IMR-90 (cell line): ENCODE measurements around the gene RALGAPB. TPM values are rescaled to one million over a fixed set of nuclear protein-coding genes. Genes with fewer than 3 reads are reported as not detected.

Experiments
- ATAC-seq: fragments of 200-7000 bp; cut with Tn5 transposase; 2 replicates; pipeline ENCODE4 v1.9.1; 2020; ENCODE audit warnings: low read depth, mild to moderate bottlenecking, moderate library complexity
- BruUV-seq: library from RNA; stranded (reverse); fragments of 400-500 nt; replicated peaks from 2 replicates; lab custom pipeline; 2021; lab: Mats Ljungman, UMichigan
- CTCF ChIA-PET: fragments of 300-600 bp; formaldehyde crosslinking; extraction: SDS; loops from one replicate; lab custom pipeline; 2021; ENCODE audit warnings: antibody characterized with exemption; lab: Yijun Ruan, JAX
- POLR2A ChIA-PET: fragments of 300-600 bp; sonication (Branson Sonifier 250); formaldehyde crosslinking; loops from one replicate; lab custom pipeline; 2022; ENCODE audit warnings: antibody characterized with exemption; ENCODE audit not compliant: unreplicated experiment; lab: Charles Lee
- DNase-seq: peaks from one replicate; pipeline ENCODE4 v3.0.0; 2013
- H2AFZ ChIP-seq: replicated peaks from 2 replicates; pipeline ENCODE3; 2013; ENCODE audit warnings: low read length, mild to moderate bottlenecking; ENCODE audit not compliant: poor library complexity
- H2AK5ac ChIP-seq: 2 replicates; pipeline ENCODE4 v1.6.1; 2013; ENCODE audit warnings: low read depth, low read length, inconsistent platforms
- H2AK9ac ChIP-seq: replicated peaks from 2 replicates; pipeline ENCODE3; 2013; ENCODE audit warnings: mild to moderate bottlenecking, low read depth, low read length, moderate library complexity; ENCODE audit not compliant: poor library complexity
- H2BK120ac ChIP-seq: 2 replicates; pipeline ENCODE4 v1.6.1; 2013; ENCODE audit warnings: low read depth, low read length, inconsistent platforms
- H2BK15ac ChIP-seq: 3 replicates; pipeline ENCODE4 v1.6.1; 2013; ENCODE audit warnings: low read depth, low read length, inconsistent platforms
- H2BK20ac ChIP-seq: 2 replicates; pipeline ENCODE4 v1.6.1; 2013; ENCODE audit warnings: low read depth, mild to moderate bottlenecking, inconsistent platforms, low read length, moderate library complexity
- H2BK5ac ChIP-seq: 2 replicates; pipeline ENCODE4 v1.6.1; 2013; ENCODE audit warnings: mild to moderate bottlenecking, low read depth, low read length, inconsistent platforms; ENCODE audit not compliant: poor library complexity, severe bottlenecking
- H3K14ac ChIP-seq: replicated peaks from 2 replicates; pipeline ENCODE4 v1.6.1; 2013; ENCODE audit warnings: low read depth, low read length, inconsistent platforms
- H3K18ac ChIP-seq: 2 replicates; pipeline ENCODE4 v1.6.1; 2013; ENCODE audit warnings: low read depth, low read length, control low read depth
- H3K23ac ChIP-seq: 2 replicates; pipeline ENCODE4 v1.6.1; 2013; ENCODE audit warnings: low read depth, low read length, inconsistent platforms
- H3K27ac ChIP-seq: 2 replicates; pipeline ENCODE4 v1.5.1; 2013; ENCODE audit warnings: mild to moderate bottlenecking, control low read depth, low read length; ENCODE audit not compliant: insufficient read depth
- H3K27me3 ChIP-seq: 2 replicates; pipeline ENCODE4 v1.6.1; 2013; ENCODE audit warnings: low read length; ENCODE audit not compliant: control insufficient read depth, insufficient read depth
- H3K36me3 ChIP-seq: 2 replicates; pipeline ENCODE4 v1.6.1; 2013; ENCODE audit warnings: low read length, mixed read lengths; ENCODE audit not compliant: control insufficient read depth, insufficient read depth
- H3K4ac ChIP-seq: 2 replicates; pipeline ENCODE4 v1.6.1; 2013; ENCODE audit warnings: low read depth, low read length, inconsistent platforms
- H3K4me1 ChIP-seq: 2 replicates; pipeline ENCODE4 v1.6.1; 2013; ENCODE audit warnings: low read length, mixed read lengths; ENCODE audit not compliant: control insufficient read depth, insufficient read depth
- H3K4me2 ChIP-seq: 2 replicates; pipeline ENCODE4 v1.6.1; 2013; ENCODE audit warnings: low read depth, mild to moderate bottlenecking, control low read depth, low read length, moderate library complexity
- H3K4me3 ChIP-seq: 2 replicates; pipeline ENCODE4 v1.5.1; 2013; ENCODE audit warnings: low read depth, mild to moderate bottlenecking, control low read depth, low read length, moderate library complexity; ENCODE audit not compliant: insufficient read depth
- H3K56ac ChIP-seq: 2 replicates; pipeline ENCODE4 v1.6.1; 2013; ENCODE audit warnings: low read length, inconsistent platforms; ENCODE audit not compliant: insufficient read depth; ENCODE audit errors: extremely low read depth
- H3K79me1 ChIP-seq, 2 experiments: 2 replicates each; pipeline ENCODE4 v1.6.1; 2013; ENCODE audit warnings: low read length in 2 of 2, inconsistent platforms in 1 of 2, low read depth in 1 of 2
- H3K9ac ChIP-seq: 2 replicates; pipeline ENCODE4 v1.6.1; 2013; ENCODE audit warnings: low read depth, low read length, control low read depth
- H3K9me1 ChIP-seq: 2 replicates; pipeline ENCODE4 v1.6.1; 2013; ENCODE audit warnings: low read length, inconsistent platforms; ENCODE audit not compliant: insufficient read depth
- H3K9me3 ChIP-seq: 2 replicates; pipeline ENCODE4 v1.6.1; 2013; ENCODE audit warnings: low read length; ENCODE audit not compliant: control insufficient read depth, insufficient read depth
- H4K20me1 ChIP-seq: 2 replicates; pipeline ENCODE4 v1.6.1; 2013; ENCODE audit warnings: low read length, inconsistent platforms; ENCODE audit not compliant: insufficient read depth
- H4K5ac ChIP-seq: 2 replicates; pipeline ENCODE4 v1.6.1; 2013; ENCODE audit warnings: mild to moderate bottlenecking, low read depth, low read length, control low read depth
- H4K8ac ChIP-seq, 2 experiments: 2 replicates each; pipeline ENCODE4 v1.6.1; 2013; ENCODE audit warnings: low read depth in 2 of 2, low read length in 2 of 2, control low read depth in 1 of 2, inconsistent platforms in 1 of 2
- H4K91ac ChIP-seq: 2 replicates; pipeline ENCODE4 v1.6.1; 2013; ENCODE audit warnings: low read depth, low read length, inconsistent platforms; ENCODE audit not compliant: insufficient read depth
- BHLHE40 ChIP-seq: fragments of 150-350 bp; IDR thresholded peaks from 2 replicates; pipeline ENCODE4 v1.6.1; 2016; ENCODE audit warnings: mild to moderate bottlenecking, low read depth, low read length
- CEBPB ChIP-seq: IDR thresholded peaks from 2 replicates; pipeline ENCODE4 v1.6.1; 2012; ENCODE audit warnings: low read depth, low read length, improper control_type of control experiment
- CHD1 ChIP-seq: IDR thresholded peaks from 2 replicates; pipeline ENCODE4 v1.6.1; 2012; ENCODE audit warnings: low read depth, low read length, improper control_type of control experiment
- FOS ChIP-seq: fragments of 150-350 bp; IDR thresholded peaks from 2 replicates; pipeline ENCODE4 v1.6.1; 2016; ENCODE audit warnings: low read depth, low read length
- MAFK ChIP-seq: IDR thresholded peaks from 2 replicates; pipeline ENCODE4 v1.6.1; 2012; ENCODE audit warnings: low read depth, low read length, improper control_type of control experiment
- MAZ ChIP-seq: IDR thresholded peaks from 2 replicates; pipeline ENCODE4 v1.6.1; 2012; ENCODE audit warnings: low read depth, mild to moderate bottlenecking, low read length, improper control_type of control experiment, moderate library complexity, borderline replicate concordance
- MXI1 ChIP-seq: IDR thresholded peaks from 2 replicates; pipeline ENCODE4 v1.6.1; 2012; ENCODE audit warnings: low read depth, mild to moderate bottlenecking, low read length, moderate library complexity, borderline replicate concordance
- NFE2L2 ChIP-seq: fragments of 150-350 bp; IDR thresholded peaks from 2 replicates; pipeline ENCODE4 v1.6.1; 2016; ENCODE audit warnings: low read depth, mild to moderate bottlenecking, low read length
- POLR2A ChIP-seq: IDR thresholded peaks from 2 replicates; pipeline ENCODE4 v1.6.1; 2012; ENCODE audit warnings: mild to moderate bottlenecking, low read depth, low read length
- RAD21 ChIP-seq: IDR thresholded peaks from 2 replicates; pipeline ENCODE4 v1.6.1; 2012; ENCODE audit warnings: low read length, improper control_type of control experiment
- RCOR1 ChIP-seq: IDR thresholded peaks from 2 replicates; pipeline ENCODE4 v1.6.1; 2012; ENCODE audit warnings: mild to moderate bottlenecking, low read length, improper control_type of control experiment; ENCODE audit not compliant: insufficient replicate concordance
- RFX5 ChIP-seq: IDR thresholded peaks from 2 replicates; pipeline ENCODE4 v1.8.0; 2012; ENCODE audit warnings: low read depth, mild to moderate bottlenecking, low read length, moderate library complexity
- SMC3 ChIP-seq: fragments of 150-350 bp; IDR thresholded peaks from 2 replicates; pipeline ENCODE4 v1.6.1; 2016; ENCODE audit warnings: low read depth, mild to moderate bottlenecking, antibody characterized with exemption, low read length, moderate library complexity
- WGBS, 2 experiments: methylation state at CpG; one replicate each; pipeline versions ENCODE4 v1.1.5 to v1.1.7; 2013; ENCODE audit warnings: missing lambda C conversion rate in 2 of 2; ENCODE audit not compliant: insufficient read length in 1 of 2; ENCODE audit errors: extremely low coverage in 2 of 2; 5-methylcytosine and 5-hydroxymethylcytosine counted together
- dilution Hi-C: fragments of 300-500 bp; cut with HindIII; formaldehyde crosslinking; loops from one replicate; pipeline ENCODE4 v1.14.3; 2018; ENCODE audit warnings: low sequenced_read_pairs; ENCODE audit not compliant: unreplicated experiment
- in situ Hi-C: fragments of 300-500 bp; cut with MboI; formaldehyde crosslinking; loops from 3 replicates; pipeline ENCODE4 v1.14.3; 2019; ENCODE audit warnings: low sequenced_read_pairs, inconsistent platforms, mixed read lengths
- intact Hi-C: fragments of 100-400 bp; cut with micrococcal nuclease; formaldehyde crosslinking; loops from 2 replicates; pipeline ENCODE4 v1.10.0; 2022
- polyA plus RNA-seq, 3 experiments: library from polyadenylated mRNA; depleted of rRNA; stranded (reverse); fragments of >200 nt; gene quantifications; 2 replicates each; pipeline ENCODE4 v1.2.3, GENCODE V29; 2012; ENCODE audit warnings: low replicate concordance in 1 of 3
- total RNA-seq: library from RNA; depleted of rRNA; stranded (reverse); fragments of >200 nt; gene quantifications from 2 replicates; pipeline ENCODE4 v1.2.3, GENCODE V29; 2012
- TF ChIP-seq, protein P1 (sequence below): fragments of 150-350 bp; IDR thresholded peaks from 2 replicates; pipeline ENCODE4 v1.6.1; 2017; ENCODE audit warnings: mild to moderate bottlenecking, antibody characterized with exemption, low read length, low read depth
- TF ChIP-seq, protein P2 (sequence below): conservative IDR thresholded peaks from 2 replicates; pipeline ENCODE4 v1.5.1; 2012; ENCODE audit warnings: mild to moderate bottlenecking, low read depth, low read length, improper control_type of control experiment

RALGAPB gene
- total and polyA plus RNA-seq, 2 of the 4 experiments (the other 2 are of a cell fraction): 12.7 to 30.3 TPM

DNA sequence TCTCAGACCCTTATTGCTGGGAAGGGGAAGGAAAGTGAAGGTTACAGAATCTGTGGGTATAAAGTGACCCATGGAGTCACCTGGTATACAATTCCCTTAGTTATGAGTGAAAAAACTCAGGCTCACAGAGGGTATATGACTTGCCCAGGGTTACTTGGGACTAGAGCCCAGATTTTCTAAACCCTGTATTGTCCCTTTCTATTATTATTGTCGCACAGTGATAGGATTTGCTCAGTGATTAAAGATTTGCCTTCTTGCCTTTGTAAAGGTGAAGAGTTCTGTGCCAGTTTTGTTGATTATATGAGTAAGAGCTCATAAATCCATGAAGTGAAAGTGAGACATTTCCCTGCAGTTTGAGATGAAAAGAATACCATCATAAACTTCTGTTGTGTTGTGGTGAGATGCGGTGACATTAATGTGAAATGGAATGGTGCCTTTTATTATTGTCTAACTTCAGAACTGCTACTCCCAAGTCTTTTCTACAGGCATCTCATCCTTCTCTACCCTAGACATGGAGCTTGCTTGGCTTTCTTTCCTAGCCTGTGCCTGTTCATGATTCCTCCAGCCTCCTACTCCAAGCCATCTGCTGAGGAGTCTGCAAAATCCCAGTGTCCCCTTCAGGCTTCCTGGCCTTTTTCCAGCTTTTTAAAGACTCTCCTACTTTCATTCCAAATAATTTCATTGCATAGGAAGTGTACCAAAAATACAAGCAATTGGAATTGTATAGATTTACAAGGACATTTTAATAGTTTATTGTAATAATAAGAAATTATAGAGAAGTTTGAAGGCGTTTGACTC lies 74.8 kb downstream of the RALGAPB start:
- Histone ChIP-seq H3K4me1 (no peaks in the 10 kb centered on the region), H3K4ac (no peak overlapping the region), H3K79me1 (peaks cover 0 to 8% of the 10 kb centered on the region in 2 experiments), H2AK9ac (no peak overlapping the region), H3K27ac (no peak overlapping the region), H3K18ac (no peak overlapping the region), H4K20me1 (no peaks in the 10 kb centered on the region; the same call in 1 of the 2 replicates), H2BK20ac (no peak overlapping the region), H3K4me2 (no peak overlapping the region), H3K14ac (no peak overlapping the region), H4K8ac (no peak overlapping the region), H3K9ac (no peak overlapping the region), H3K36me3 (peaks cover 42% of the 10 kb centered on the region), H2AK5ac (no peak overlapping the region), H3K9me3 (no peaks in the 10 kb centered on the region), H3K23ac (no peak overlapping the region), H2AFZ (no peak overlapping the region), H3K9me1 (no peaks in the 10 kb centered on the region; the same call in 1 of the 2 replicates), H2BK15ac (no peak overlapping the region), H2BK120ac (no peak overlapping the region), H3K27me3 (no peaks in the 10 kb centered on the region), H4K5ac (no peak overlapping the region), H3K56ac (no peak overlapping the region), H2BK5ac (no peak overlapping the region), H4K91ac (no peak overlapping the region), H3K4me3 (no peak overlapping the region)
- no CpG with 5 or more reads among the region's 3 CpGs for WGBS, 2 experiments
- BruUV-seq: no TSS peak
- DNase-seq (no peak), ATAC-seq (no peak)
- in situ Hi-C loops (no loop called here), intact Hi-C loops (no loop called here), dilution Hi-C loops (no loop called here)
- ChIA-PET POLR2A (no interaction called here), CTCF (no interaction called here)
- TF ChIP-seq, protein P1, sequence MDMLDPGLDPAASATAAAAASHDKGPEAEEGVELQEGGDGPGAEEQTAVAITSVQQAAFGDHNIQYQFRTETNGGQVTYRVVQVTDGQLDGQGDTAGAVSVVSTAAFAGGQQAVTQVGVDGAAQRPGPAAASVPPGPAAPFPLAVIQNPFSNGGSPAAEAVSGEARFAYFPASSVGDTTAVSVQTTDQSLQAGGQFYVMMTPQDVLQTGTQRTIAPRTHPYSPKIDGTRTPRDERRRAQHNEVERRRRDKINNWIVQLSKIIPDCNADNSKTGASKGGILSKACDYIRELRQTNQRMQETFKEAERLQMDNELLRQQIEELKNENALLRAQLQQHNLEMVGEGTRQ: no peak
- TF ChIP-seq CHD1: no peak
- TF ChIP-seq FOS: no peak
- no peak for TF ChIP-seq MXI1
- TF ChIP-seq, protein P2, sequence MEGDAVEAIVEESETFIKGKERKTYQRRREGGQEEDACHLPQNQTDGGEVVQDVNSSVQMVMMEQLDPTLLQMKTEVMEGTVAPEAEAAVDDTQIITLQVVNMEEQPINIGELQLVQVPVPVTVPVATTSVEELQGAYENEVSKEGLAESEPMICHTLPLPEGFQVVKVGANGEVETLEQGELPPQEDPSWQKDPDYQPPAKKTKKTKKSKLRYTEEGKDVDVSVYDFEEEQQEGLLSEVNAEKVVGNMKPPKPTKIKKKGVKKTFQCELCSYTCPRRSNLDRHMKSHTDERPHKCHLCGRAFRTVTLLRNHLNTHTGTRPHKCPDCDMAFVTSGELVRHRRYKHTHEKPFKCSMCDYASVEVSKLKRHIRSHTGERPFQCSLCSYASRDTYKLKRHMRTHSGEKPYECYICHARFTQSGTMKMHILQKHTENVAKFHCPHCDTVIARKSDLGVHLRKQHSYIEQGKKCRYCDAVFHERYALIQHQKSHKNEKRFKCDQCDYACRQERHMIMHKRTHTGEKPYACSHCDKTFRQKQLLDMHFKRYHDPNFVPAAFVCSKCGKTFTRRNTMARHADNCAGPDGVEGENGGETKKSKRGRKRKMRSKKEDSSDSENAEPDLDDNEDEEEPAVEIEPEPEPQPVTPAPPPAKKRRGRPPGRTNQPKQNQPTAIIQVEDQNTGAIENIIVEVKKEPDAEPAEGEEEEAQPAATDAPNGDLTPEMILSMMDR: no peak
- TF ChIP-seq SMC3: no peak
- no peak for TF ChIP-seq RFX5
- no peak for TF ChIP-seq CEBPB
- no peak for TF ChIP-seq NFE2L2
- no peak for TF ChIP-seq RAD21
- TF ChIP-seq MAFK: no peak
- no peak for TF ChIP-seq MAZ
- no peak for TF ChIP-seq BHLHE40
- TF ChIP-seq RCOR1: no peak
- TF ChIP-seq POLR2A: no peak
